GOT3 (cell line): ENCODE results near the gene MED12L.

ENCODE experiments used
- DNase-seq: peaks from one replicate; lab custom pipeline; 2025; ENCODE audit warnings: mixed read lengths; lab: John Stamatoyannopoulos, UW

Gene MED12L

DNA sequence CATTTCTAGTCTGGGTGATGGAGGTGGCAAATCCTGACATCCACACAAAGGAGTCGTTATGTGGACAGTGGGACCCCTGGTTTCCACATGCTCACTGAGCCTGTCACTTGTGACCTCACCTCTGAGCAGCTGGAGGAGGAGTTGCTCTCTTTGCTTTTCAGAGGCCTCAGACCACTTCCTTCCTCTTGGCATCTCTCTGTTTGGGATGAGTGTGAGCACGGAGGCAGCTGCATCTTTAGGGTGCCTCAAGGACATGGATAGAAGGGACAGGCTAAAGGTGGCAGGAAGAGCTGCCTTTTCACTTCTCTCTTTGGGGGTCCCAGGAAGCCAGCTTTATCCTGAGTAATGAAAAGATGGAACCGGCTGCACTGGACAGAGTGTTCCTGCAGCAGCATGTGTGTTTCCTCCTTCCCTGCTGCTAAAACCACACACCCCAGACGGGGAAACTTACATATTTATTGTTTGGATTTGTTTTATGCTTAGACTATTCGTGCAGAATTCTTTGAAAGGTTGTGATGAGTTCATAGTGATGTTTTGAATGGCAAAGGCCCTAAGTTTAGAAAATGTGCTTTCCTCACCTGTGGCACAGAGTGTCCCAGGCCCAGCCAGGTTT is 85.8 kb downstream of the MED12L start:
- DNase-seq, result no peak

DNA sequence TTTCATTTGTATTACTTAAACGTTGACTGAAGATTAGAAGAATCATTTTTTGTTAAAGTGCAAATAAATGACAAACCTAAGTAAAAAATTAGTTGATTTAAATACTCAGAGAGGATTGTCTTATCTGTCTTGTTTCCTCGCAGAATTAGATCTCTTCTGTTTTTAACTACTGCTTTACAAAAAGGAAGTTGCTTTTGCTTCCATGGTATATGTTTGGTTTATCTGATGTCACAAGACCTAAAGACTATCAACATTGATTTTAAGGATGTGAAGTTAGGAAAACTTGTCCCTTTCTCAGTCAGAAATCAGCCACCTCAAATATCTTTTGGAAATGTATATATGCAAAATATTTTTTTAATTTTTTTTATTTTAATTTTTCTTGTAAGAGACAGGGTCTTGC is 88.9 kb downstream of the MED12L start:
- no peak for DNase-seq

DNA sequence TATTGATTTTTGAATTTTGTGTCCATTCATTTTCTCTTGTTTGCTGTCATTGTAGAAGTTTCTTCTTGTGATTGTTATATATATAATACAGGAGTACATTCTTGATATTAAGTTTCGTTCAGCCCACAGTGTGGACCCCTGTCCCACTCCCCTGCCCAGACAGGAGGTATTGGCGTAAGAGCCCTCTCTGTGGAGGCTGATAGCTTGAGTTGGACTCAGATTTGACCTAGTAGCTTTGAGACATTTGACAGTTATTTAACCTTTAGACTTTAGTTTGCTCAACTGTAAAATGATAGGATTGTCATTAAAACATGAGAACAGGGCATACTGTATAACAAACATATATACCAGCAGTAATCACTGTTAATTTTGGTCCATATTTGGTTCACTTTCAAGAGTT is 90.5 kb downstream of the MED12L start:
- no peak for DNase-seq

DNA sequence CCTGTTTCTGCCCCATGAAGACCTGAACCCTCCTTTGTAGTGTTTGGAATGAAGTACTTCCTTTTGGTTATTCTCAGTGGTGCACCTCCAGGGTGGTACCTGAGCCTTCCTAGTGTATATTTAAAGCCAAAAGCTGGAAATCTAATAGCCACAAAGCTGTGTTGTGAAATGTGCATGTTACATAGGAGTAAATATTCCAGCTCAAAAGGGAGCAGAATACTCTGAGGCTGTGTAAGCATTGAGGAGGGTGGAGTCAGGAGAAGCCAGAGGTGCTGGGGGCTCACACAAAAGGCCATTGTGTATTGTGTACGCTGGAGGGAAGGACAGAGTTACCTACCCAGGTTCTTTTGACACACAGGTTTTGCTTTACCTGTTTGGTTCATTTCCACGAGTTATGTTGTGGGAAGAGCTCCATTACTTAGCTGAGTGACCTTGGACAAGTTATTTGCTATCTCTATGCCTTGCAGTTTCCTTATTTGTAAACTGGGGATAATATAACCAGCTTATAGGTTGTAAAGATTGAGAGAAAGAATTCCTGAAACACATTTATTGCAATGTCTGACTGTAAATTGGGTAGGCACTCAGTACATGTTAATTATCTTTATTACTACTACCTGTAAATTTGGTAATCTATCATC is 92.9 kb downstream of the MED12L start:
- DNase-seq, result no peak

DNA sequence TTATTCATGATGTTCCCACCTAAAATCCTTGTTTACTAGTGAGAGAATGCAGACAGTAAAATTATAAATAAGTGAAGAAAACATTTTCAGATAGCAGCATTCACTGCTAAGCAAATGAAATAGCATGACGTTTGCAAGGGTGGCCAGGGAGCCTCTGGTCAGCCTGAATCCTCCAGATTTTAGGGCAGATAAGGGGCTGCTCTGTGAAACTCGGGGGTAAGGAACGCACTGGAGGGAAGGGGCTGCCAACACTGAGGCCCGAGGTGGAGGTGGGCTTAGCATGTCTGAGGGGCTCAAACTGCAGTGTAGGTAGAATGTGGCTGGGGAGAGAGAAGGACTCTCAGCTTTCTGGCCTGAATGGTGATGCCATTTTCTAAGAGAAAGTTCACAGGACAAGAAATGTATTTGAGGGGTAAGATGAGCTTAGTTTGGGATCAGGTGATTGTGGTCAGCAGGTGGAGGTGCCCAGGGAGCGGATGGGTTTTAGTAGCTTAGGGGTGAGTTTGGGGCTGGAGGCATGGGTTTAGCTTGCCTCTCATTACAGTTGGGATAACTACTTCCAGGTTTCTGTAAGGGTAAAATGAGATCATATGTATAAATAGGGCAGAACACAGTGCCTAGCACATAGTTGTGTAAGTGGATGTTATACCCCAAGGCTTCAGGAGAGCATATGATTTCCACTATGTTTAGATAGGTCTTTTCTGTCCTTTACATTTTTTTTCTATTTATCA is 97.0 kb downstream of the MED12L start:
- no peak for DNase-seq

DNA sequence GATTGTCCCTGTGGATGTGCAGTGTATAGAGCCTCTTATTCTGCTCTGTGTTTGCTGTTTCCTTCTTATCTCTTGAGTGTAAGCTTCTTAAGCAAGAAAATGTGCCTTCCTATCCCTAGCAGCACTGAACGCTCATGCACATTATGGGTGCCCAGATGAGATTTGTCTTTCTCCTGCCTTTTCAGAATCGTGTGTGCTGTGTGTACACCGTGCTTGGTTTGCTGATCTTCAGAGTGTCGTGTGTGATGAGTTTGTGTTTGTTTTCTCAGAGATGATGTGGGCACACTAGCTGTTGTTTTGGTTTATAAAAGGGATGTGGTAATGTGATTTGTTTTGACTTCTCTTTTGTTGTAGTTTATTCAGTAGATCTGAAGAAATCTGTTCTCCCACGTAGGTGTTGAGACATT is 97.8 kb downstream of the MED12L start:
- no peak for DNase-seq

DNA sequence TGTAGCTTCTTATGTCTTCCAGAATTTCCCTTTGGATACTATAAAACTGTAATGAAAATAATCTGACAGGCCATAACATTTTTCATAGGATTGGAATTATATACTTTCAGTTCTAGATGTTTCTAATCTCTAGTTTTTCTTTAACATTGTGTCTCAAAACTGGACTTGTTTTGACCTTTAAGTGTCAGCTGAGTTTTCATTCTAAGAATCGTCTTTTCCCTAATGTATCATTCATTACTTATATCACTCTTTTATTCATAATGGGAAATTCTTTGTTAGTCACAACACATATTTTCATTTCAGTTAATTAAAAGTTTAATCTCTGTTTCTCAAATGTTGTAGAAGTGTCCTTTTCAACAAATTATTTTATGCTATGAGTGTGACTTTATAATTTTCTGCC is 105.6 kb downstream of the MED12L start:
- no peak for DNase-seq

DNA sequence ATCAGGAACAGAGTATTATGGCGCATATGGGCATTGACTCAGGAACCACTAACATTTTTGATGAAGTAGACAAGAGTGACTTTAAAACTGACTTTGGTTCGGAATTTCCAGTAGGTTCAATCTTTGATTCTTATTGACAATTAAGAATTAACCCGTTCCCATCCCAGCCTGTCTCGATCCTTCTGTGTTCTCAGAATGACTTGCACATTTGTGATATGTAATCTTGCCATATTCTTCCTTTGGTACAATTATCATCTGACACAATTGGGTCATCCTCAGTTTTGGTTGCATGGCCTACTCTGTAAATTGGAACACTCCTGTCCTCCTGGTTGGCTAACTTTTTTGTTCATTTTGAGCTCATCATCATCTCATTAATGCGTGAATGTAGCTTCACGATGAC is 107.1 kb downstream of the MED12L start:
- DNase-seq, result no peak

DNA sequence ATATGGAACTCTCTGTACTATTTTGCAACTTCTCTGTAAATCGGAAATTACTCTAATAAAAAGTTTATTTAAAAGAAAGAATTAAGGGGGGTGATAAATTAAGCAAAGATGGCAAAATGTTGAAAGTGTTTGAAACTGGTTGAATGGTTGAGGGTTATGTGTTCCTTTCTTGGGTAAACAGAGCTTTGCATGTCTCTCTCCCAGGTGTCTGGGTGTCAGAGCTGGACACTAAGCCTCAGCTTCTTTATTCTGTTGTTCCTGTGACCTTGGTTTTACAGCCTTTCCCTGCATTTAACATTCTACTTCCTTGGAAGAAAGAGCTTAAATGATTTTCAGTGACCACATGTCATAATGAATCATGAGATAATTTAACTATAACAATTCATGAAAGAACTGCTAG is 110.4 kb downstream of the MED12L start:
- no peak for DNase-seq

DNA sequence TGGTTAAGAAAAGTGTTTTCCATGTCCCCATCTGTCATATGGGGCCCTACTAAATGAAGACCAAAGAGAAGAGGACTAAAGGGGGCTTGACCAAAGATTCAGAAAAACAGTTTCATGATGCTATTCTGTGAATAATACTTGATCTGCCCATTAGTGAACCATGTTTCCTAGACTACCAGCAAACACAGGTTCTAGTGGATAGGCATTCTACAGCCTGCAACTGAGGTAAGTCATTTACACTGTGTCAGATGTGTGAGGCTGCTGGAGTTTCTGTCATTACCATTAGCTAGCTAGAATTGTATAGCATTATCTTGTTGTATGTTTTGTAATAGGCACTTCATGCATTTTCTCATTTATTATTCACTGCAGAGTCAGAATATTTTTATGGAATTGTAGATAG is 111.0 kb downstream of the MED12L start:
- DNase-seq, result no peak

DNA sequence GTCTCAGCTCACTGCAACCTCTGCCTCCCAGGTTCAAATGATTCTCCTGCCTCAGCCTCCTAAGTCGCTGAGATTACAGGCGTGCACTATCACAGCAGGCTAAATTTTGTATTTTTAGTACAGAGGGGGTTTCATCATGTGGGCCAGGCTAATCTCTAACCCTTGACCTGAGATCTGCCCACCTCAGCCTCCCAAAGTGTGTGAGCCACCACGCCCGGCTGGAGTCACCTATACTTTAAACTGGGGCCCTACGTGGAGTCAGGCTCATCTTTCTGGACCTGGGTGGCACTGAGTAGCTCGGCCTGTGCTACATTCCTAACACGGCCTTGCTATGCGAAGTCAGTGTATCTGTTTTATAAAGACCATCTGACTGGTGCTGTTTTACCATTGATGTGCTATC is 111.8 kb downstream of the MED12L start:
- DNase-seq, result no peak

DNA sequence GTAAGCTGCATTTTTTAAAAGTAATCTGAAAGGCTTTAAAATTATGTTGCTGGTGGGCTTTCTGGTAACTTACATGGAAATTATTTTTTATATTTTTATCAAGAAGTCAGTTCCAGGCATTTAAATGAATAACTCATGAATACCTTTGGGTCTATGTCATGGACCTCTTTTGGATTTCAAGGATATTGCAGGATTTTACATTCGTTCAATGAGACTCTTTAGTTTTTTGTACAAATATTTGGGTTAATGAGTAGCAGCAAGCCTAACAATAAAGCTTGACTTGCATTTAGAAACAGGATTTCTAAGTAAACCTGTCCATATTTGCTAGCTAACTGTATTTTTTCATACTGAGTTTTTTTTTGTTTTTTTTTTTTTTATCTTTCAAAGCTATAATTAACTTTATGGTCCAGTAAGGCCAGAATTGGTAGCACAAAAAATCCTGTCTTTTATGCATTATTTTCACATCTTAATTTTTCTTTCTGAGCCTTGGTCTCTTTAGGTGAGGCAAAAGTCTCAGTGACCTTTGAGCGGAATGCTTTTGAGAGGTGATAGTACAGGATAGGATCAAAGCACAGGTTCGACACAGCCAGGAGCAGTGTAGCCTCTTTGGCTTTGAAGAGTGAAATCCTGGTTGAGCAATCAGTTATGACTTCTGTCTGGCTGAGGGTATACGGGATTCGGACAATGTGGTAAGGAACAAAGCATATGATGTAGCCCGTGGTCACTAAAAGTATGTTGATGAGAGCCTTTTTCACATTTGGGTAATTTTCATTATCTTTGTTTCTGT is 112.7 kb downstream of the MED12L start:
- DNase-seq, result no peak

DNA sequence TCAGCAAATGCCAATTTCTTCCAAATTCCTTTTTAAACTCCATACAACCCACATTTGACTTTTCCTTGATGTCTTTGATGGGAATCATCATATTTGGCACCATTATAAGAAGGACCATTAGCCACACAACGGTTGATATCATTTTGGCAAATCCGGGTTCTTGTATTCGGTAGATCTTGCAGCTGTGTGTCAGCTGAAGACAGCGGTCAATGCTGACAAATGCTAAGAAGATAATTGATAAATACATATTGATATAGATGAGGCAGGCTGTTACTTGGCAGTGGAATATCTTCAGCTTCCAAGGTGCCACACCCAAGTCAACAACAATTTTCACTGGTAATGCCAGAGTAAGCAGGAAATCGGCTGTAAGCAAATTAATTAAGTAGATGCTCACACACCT is 113.4 kb downstream of the MED12L start:
- no peak for DNase-seq

DNA sequence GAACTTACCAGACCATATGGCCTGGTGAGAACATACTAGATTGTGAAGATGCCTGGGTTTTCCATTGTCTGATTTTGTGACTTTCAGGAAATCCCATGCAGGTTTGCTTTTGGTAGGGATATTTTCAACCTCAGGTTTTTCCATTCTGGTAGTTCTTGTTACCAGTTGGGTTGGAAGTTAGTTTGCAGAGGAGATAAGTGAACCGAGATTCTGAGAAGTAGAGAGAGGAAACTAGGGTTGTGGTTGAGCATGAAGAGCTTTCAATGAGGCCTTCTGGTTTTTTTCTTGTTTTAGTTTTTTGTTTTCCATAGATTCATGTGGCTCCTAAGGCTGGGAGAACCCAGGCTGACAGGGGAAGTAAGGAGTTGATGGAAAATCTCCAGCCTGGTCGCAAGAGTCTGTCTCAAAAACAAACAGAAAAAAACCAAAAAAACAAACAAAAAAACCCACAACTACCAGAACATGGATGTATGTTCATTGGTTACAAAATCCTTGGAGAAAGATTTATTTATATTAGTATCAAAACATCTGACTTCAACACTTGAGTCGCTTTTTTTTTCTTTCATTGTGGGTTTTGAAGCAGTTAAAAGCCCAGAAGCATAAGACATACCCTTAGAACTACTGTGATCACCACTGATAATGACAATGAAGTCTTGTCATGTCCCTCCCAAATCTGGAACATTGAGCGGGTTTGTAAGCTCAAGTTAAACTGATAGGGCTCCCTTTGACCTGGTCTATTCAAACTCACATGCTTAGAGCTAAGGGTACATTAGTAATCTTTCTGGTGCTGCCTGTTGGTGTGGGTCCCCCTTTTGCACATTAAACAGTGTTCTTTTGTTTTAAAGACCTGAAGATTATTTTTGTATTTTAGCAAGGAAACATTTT is 114.3 kb downstream of the MED12L start:
- no peak for DNase-seq

DNA sequence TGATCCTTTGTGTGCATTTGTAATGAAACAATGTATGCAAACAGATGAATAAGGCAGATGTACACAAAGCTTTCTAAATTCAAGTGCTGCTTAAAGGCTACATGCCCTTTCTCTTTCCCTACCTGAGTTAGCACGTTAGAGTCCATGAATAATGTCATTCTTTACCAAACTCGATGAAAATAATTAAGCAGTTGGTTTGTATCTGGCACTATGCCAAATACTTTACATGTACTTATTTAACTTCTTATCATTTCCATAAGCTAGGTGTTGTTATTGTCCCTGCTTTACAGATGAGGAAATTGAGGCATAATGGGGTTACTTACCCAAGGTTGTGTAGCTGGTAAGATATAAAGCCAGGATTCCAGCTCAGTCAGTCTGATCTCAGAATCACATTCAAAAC is 115.1 kb downstream of the MED12L start:
- no peak for DNase-seq

DNA sequence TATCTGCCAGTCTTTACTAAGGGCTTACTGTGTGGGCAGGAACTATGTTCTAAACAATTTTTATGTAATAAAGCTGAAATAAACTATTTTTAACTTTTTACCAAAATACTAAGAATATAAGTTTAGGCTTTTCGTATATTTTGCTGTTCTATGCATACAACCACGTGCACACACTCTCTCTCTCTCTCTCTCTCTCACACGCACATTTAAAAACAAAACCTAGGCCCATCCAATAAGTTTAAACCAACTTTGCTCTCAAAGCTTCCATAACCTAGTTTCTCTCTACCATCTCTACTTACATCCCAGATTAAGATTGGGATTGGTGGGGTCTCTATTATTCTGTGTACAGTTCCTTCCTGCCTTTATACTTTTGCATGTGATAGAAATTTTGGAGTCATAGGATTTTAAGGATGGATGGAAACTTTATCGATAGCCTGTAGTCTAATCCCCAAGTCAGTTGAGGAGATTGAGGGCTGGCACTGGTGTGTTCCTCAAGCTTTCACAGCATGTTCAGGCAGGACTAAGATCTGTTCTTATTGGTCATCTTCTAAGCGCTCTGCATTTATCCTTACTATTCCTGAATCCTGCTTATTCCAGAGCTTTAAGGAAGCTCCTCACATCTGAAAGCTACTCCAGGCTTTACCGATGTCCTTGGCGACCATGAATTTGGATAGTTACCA is 115.7 kb downstream of the MED12L start:
- DNase-seq, result no peak

DNA sequence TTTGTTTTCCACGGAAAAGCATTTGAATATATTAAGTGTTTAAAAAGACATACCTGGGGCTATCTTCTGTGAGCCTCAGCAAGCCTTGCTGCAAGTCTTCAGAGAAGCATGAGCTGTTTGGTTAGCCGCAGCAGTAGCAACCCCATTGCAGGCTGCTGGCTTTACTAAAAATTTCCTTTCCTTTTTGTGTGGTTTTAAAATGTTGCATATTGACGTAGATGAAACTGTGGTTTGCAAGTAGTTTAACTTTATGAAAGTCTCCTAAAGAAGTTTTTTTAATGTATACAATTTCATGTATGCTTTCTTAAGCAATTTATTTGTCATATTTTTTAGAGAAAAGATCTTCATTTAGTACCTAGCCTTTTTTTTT is 117.6 kb downstream of the MED12L start, which contains the start of gene GPR171:
Gene GPR171 (minus strand): TSS at position 166 of the 370 bp plus-strand sequence. CDS start 3,830 bp downstream, outside the sequence.
- no peak for DNase-seq

DNA sequence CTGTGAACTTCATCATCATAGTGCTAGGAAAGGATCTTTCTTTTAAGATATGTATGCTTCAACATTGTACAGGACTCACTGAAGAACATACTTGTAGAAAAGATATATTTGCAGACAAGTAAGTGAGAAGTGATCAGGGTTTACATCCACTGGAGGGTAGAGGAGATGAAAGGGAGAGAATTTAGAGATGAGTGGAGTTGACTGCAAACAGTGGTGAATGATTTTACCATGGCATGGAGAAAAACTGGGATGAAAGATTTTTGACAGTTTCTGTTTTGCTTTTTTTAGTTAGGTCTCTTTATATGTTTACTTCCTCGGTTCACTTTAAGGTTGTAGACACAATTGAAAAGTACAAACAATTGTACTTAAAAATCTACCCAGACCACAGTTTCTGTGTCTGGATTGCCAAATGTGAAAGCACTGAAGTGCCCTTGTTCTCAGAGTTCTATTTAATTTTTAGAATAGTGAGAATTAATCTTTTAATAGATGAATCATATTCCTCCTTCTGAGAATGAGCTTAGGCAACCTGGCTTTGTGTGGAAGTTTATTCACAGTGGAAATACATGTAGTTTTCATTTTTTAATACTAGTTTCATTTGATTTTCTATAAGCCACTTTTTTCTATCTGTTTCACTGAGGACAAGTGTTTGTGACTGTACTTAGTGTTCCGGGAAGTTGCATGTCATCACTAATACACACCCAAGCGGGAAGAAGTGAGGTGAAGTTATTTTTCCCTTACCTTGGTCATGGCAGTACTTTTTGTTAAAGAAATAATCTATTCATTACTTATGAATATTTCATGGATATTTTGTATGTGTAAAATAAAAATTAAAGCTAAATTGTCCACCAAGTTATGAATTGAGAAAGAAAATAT is 119.3 kb downstream of the MED12L start:
- DNase-seq, result no peak

DNA sequence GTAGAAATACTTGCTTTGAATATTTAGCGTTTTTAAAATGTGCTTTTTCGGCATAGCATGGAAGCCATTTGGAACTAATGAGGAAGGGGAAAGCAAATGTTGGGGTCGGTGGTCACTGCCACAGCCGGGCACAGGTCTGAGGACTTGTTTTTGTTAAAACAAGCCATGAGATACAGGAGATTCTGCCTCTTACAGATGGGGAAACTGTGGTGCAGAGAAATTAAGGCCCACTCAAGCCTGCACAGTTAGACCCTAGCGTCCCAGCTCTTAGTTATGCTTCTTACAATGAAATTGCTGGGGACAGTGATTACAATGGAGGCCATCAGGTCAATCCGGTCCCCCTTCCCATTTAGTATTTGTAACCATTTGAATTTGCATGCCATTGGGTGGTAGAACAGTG is 120.0 kb downstream of the MED12L start:
- DNase-seq, result no peak

DNA sequence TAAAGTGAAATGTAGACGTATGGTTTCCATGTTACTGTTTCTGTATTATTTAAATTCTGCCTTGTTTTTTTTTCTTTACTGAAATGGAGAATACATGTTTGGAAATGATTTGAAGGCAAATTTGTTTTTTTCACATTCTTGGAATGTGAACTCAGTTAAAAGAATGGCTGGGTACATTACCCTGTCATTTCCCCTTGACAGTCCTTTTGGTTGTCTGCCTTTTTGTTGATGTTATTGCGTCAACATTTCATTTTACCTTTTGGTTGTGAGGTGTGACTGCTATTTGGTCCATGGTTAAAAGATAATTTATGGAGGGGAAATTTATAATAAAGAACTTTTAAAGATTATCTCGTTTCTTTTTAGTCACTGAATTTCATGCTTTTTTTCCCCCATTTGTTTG is 120.7 kb downstream of the MED12L start:
- no peak for DNase-seq
